Right ventricle myocardium superior (tissue), 1 donor: ENCODE measurements around the gene UPK3BL2. TPM values are rescaled to one million over a fixed set of nuclear protein-coding genes. Genes with fewer than 3 reads are reported as not detected.
"Not testable (repeated sequence)": the region's sequence is repeated elsewhere in the genome, so short reads cannot be mapped to it uniquely, and the experiment has no call there.

Experiments
- ATAC-seq: fragments of 200-7000 bp; cut with Tn5 transposase; one replicate; pipeline ENCODE4 v1.9.1; 2020; ENCODE audit warnings: mild to moderate bottlenecking; ENCODE audit not compliant: poor library complexity
- DNase-seq: peaks from one replicate; pipeline ENCODE4 v3.0.0-alpha.2; 2020
- intact Hi-C: fragments of 100-400 bp; cut with DNase I; formaldehyde crosslinking; loops from one replicate; pipeline ENCODE4 v1.11.2; 2022
- long read RNA-seq: library from polyadenylated mRNA; unstranded; transcript quantifications from one replicate; pipeline ENCODE4 v2.0.0, GENCODE V29; 2021
- total RNA-seq: library from RNA; stranded (reverse); fragmentation: NEBNext Ultra II Directional; extraction: Animal tissue kit (Norgen Biotek cat#: 25700); gene quantifications from one replicate; pipeline ENCODE4 v1.2.1, GENCODE V29; 2021
- donor health status: DM: no; HTN: yes; CAD: no; lungs with severe emphysema.

The UPK3BL2 gene, protein sequence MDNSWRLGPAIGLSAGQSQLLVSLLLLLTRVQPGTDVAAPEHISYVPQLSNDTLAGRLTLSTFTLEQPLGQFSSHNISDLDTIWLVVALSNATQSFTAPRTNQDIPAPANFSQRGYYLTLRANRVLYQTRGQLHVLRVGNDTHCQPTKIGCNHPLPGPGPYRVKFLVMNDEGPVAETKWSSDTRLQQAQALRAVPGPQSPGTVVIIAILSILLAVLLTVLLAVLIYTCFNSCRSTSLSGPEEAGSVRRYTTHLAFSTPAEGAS
- total RNA-seq: 4.4 TPM
- long read RNA-seq: 0 reads

DNA sequence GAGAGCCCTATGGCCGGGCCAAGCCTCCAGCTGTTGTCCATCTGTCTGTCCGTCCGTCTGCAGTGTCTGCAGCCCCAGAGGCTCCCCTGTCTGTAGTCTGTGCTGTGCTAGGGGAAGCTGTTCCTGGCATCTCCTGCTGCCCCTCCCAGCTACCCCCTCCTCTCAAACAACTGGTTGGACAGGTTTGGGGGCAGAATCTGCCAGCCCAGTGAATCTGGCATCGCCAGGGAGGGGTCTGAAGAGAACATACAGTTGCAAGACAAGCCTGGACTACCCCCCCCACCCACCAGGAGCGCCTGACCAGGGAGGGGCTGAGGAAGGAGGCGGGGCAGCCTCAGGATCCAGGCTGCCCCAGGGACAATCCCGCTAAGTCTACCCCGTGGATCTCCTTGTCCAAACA is at the start of gene UPK3BL2:
Gene UPK3BL2, minus strand, starts transcription at position 101 of the 400 bp plus-strand sequence. Its CDS starts 60 bp downstream, at position 41.
- intact Hi-C loops, DNase-seq: not testable (repeated sequence)
- peak; percentile 27 for ATAC-seq

- DNase-seq (peak; percentile 54), ATAC-seq (peak; percentile 90)
- intact Hi-C loops: not testable (repeated sequence)
These were observed 49.1 kb upstream of the UPK3BL2 start for GRCh38 chr7:102592477-102593019.

DNA sequence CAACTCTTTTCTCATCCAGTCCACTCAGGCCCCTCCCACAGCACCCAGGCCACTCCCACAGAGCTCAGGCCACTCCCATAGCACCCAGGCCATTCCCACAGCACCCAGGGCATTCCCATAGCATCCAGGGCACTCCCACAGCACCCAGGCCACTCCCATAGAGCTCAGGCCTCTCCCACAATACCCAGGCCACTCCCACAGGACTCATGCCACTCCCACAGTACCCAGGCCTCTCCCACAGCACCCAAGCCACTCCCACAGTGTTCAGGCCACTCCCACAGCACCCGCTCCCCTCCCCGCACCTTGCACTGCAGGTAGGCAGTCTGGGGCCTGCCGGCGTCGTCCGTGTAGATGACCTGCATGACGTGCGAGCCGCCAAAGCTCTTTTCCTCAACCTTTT is 46.4 kb upstream of the UPK3BL2 start:
- intact Hi-C loops, DNase-seq: not testable (repeated sequence)
- ATAC-seq: peak; percentile 6

DNA sequence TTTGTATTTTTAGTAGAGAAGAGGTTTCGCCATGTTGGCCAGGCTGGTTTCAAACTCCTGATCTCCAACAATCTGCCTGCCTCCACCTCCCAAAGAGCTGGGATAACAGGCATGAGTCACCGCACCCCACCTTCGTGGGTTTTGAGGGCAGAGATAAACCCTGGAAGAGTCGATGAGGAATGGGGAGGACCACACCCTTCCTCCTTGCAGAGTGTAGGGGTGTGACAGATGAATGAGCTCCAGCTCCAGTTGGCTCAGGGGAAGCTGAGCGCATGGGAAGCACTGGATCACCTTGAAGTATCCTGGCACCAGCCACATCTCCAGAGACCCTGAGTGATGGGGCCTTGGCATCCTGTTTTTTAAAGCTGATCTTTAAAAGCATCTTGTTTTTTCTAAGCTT is 40.0 kb upstream of the UPK3BL2 start:
- intact Hi-C loops, ATAC-seq, DNase-seq: not testable (repeated sequence)

- DNase-seq, intact Hi-C loops, ATAC-seq: not testable (repeated sequence)
These were observed 38.2 kb upstream of the UPK3BL2 start for GRCh38 chr7:102581722-102582121.

GRCh38 chr7:102578486-102578885 is 35.0 kb upstream of the UPK3BL2 start:
- intact Hi-C loops, ATAC-seq, DNase-seq: not testable (repeated sequence)

DNA sequence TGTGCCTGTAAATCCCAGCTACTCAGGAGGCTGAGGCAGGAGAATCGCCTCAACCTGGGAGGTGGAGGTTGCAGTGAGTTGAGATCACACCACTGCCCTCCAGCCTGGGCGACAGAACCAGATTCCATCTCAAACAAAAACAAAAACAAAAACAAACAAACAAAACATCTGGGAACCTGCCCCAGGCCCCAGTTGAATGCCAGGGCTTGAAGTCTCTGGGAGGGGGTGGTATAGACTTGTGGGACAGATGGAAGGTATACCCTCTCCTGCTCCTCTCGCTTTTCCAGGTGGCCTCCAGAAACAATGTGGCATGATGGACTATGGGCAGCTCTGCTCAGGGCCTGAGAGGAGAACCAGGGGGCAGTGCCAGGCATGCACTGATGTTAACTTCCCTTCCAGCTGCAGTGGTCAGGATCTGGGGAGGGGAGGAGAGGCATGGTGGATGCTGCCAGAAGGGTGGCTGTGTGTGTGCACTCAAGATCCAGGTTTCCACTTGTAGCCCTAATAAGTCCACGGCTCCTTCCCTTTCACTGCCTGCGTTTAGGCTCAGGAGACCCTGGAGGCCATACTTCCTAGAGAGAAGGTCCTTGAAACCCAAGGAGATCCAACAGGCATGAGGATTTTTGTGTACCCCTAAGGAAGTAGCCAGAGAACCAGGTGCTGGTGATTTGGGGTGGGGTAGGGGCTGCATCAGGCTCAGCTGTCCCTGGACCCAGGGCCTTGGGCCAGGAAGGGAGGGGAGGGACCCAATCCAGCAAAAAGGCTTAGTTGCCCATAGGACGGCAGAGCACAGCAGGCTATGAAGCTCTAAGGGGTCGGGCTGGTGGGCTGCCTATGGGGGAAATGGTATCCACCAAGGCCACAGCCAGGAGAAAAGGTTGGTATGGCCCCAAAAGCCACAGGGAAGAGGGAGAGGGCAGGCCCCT is 34.1 kb upstream of the UPK3BL2 start:
- ATAC-seq, DNase-seq, intact Hi-C loops: not testable (repeated sequence)

GRCh38 chr7:102576363-102576762 is 32.9 kb upstream of the UPK3BL2 start:
- ATAC-seq, DNase-seq, intact Hi-C loops: not testable (repeated sequence)

GRCh38 chr7:102574607-102575006 is 31.1 kb upstream of the UPK3BL2 start:
- ATAC-seq, DNase-seq, intact Hi-C loops: not testable (repeated sequence)

- ATAC-seq (peak; percentile 97), DNase-seq (peak; percentile 98)
- intact Hi-C loops: not testable (repeated sequence)
These were observed 29.1 kb upstream of the UPK3BL2 start, which contains the start of gene POLR2J3 for GRCh38 chr7:102572261-102573239. TSS of gene POLR2J3 (minus strand) at chr7:102572583. CDS start at chr7:102572521, 62 bp downstream.

- ATAC-seq, DNase-seq, intact Hi-C loops: not testable (repeated sequence)
These were observed 25.1 kb upstream of the UPK3BL2 start for GRCh38 chr7:102568620-102569019.

DNA sequence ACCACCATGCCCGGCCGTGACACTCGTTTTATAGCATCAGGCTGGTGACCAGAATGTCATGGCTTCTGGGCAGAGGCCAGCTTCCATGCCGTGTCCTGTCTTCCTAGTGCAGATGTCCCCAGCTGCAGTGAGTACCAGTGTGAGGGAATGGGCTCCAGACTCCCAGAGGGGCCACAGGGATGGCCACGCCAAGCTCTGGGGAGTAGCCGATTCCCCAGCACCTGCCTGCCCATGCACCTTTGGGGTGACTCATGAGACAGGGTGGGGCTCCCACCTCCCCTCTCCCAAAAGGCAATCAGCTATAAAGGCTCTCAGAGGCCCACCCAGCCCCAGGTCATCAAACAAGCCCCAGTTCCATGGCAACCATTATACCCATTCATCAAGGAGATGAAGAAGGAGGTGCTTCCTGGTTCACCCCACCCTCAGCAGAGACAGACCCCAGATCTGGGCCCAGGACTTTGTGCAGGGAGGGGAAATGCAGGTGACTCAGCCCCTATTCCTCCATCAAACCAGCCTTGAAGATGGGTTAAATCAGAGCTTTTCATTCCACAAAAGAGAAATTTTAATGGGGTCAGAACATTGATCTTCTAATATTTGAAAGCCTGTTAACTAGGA is 7.4 kb upstream of the UPK3BL2 start, which contains the start of gene SPDYE2:
Gene SPDYE2, plus strand, starts transcription at position 419 of the 615 bp plus-strand sequence. CDS start 2,030 bp downstream, outside the sequence.
- ATAC-seq: peak; percentile 25
- DNase-seq, intact Hi-C loops: not testable (repeated sequence)

DNA sequence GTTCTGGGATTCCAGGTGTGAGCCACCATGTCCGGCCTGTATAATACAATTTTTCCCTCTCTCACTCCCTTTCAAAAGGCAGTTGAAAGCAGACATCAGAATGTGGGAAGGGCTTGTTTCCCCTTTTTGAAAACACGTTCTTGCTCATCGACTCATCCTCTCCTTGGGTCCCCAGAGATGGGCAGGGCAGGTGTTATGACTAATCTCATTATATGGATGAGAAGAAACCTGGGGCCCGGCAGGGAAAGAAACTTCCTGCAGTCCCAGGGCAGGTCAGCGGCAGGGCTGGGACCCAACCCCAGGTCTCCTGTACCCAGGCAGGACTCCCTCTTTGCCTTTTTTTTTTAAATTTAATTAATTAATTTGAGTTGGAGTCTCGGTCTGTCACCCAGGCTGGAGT is 2.9 kb upstream of the UPK3BL2 start:
- intact Hi-C loops, ATAC-seq, DNase-seq: not testable (repeated sequence)

DNA sequence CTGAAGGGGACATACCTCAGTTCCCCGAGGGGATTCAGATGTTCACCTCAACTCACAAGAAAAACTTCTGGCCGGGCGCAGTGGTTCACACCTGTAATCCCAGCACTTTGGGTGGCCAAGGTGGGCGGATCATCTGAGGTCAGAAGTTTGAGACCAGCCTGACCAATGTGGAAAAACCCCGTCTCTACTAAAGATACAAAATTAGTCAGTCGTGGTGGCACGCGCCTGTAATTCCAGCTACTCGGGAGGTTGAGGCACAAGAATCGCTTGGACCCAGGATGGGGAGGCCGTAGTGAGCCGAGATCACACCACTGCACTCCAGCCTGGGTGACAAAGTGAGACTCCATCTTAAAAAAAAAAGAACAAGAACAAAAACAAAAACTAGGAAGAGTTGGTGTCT is 1.8 kb upstream of the UPK3BL2 start:
- DNase-seq, ATAC-seq, intact Hi-C loops: not testable (repeated sequence)

GRCh38 chr7:102544372-102544771 is 876 bp upstream of the UPK3BL2 start:
- ATAC-seq, intact Hi-C loops, DNase-seq: not testable (repeated sequence)

GRCh38 chr7:102542771-102543170 is 725 bp downstream of the UPK3BL2 start:
- DNase-seq: peak; percentile 38
- intact Hi-C loops, ATAC-seq: not testable (repeated sequence)

- ATAC-seq: peak; percentile 2
- intact Hi-C loops: not testable (repeated sequence)
- peak; percentile 22 for DNase-seq
These were observed 1.4 kb downstream of the UPK3BL2 start for GRCh38 chr7:102542083-102542482.
